G401.6 (cell line): Measurements from ENCODE around the gene HTR6.

Source experiments
- FAIRE-seq: peaks from 2 replicates; lab custom pipeline; 2012; peaks lifted over from hg19 to GRCh38; lab: Jason Lieb, UNC

Gene HTR6

GRCh38 chr1:19725606-19726005, 60.9 kb downstream of the HTR6 start:
- FAIRE-seq: no peak

GRCh38 chr1:19728413-19729145, 63.9 kb downstream of the HTR6 start:
- no peak for FAIRE-seq

GRCh38 chr1:19730232-19730631, 65.6 kb downstream of the HTR6 start:
- no peak for FAIRE-seq
